GM12878 (cell line): ENCODE results near the gene ARAP2. TPM values are rescaled to one million over a fixed set of nuclear protein-coding genes. Genes with fewer than 3 reads are reported as not detected.

Experiments
- ATAC-seq: fragments of 200-7000 bp; cut with Tn5 transposase; 3 replicates; pipeline ENCODE4 v1.9.1; 2020; ENCODE audit warnings: mild to moderate bottlenecking, moderate library complexity
- BruUV-seq: library from RNA; stranded (reverse); fragments of 400-500 nt; replicated peaks from 2 replicates; lab custom pipeline; 2021; lab: Mats Ljungman, UMichigan
- CTCF ChIA-PET: fragments of 300-600 bp; sonication (Branson Sonifier 250); formaldehyde crosslinking; extraction: SDS; loops from one replicate; lab custom pipeline; 2021; ENCODE audit warnings: inconsistent platforms; lab: Yijun Ruan, JAX
- POLR2A ChIA-PET: fragments of 350-600 bp; formaldehyde crosslinking; extraction: SDS; loops from one replicate; lab custom pipeline; 2021; ENCODE audit warnings: inconsistent platforms; lab: Charles Lee
- RAD21 ChIA-PET: fragments of 300-600 bp; sonication (Branson Sonifier 250); formaldehyde crosslinking; loops from one replicate; lab custom pipeline; 2023; ENCODE audit warnings: antibody characterized with exemption; ENCODE audit not compliant: unreplicated experiment; lab: Charles Lee
- SMC1A ChIA-PET: fragments of 300-600 bp; sonication (Branson Sonifier 250); formaldehyde crosslinking; loops from one replicate; lab custom pipeline; 2023; ENCODE audit not compliant: unreplicated experiment, uncharacterized antibody; lab: Charles Lee
- DNase-seq: peaks from one replicate; pipeline ENCODE4 v3.0.0-alpha.2; 2011; ENCODE audit warnings: low read depth, low spot score
- FAIRE-seq: peaks from 3 replicates; lab custom pipeline; 2011; peaks lifted over from hg19 to GRCh38; lab: Jason Lieb, UNC
- H2AFZ ChIP-seq: 2 replicates; pipeline ENCODE4 v1.6.0; 2011; ENCODE audit warnings: low read depth, low read length, control low read depth; ENCODE audit not compliant: control insufficient read depth
- H3K27ac ChIP-seq: 2 replicates; pipeline ENCODE4 v1.5.1; 2011; ENCODE audit warnings: control low read depth; ENCODE audit not compliant: control insufficient read depth, insufficient read depth
- H3K27me3 ChIP-seq, 2 experiments: replicated peaks in 1 of 2; 2 replicates each; pipeline versions ENCODE4 v1.6.0 to v1.6.1; 2011; ENCODE audit warnings: low read length in 1 of 2; ENCODE audit not compliant: control insufficient read depth in 2 of 2, insufficient read depth in 2 of 2
- H3K36me3 ChIP-seq, 2 experiments: 2 replicates each; pipeline ENCODE4 v1.5.1; 2011; ENCODE audit warnings: low read length in 1 of 2; ENCODE audit not compliant: control insufficient read depth in 2 of 2, insufficient read depth in 2 of 2
- H3K4me1 ChIP-seq: 2 replicates; pipeline ENCODE4 v1.6.1; 2011; ENCODE audit warnings: mild to moderate bottlenecking, low read length, moderate library complexity, mixed read lengths; ENCODE audit not compliant: control insufficient read depth, insufficient read depth
- H3K4me2 ChIP-seq: 2 replicates; pipeline ENCODE4 v1.6.0; 2011; ENCODE audit warnings: control low read depth; ENCODE audit not compliant: control insufficient read depth, insufficient read depth
- H3K4me3 ChIP-seq: fragments of 200-600 bp; sonication (generic); 2 replicates; pipeline ENCODE4 v1.5.1; 2016
- H3K79me2 ChIP-seq: 2 replicates; pipeline ENCODE4 v1.6.0; 2011; ENCODE audit warnings: low read length; ENCODE audit not compliant: control insufficient read depth, insufficient read depth
- H3K9ac ChIP-seq: 2 replicates; pipeline ENCODE4 v1.8.0; 2011; ENCODE audit warnings: low read length, control low read depth, mixed read lengths; ENCODE audit not compliant: control insufficient read depth, insufficient read depth
- H3K9me3 ChIP-seq: replicated peaks from 3 replicates; pipeline ENCODE4 v1.5.1; 2011; ENCODE audit warnings: mild to moderate bottlenecking, low read length; ENCODE audit not compliant: control insufficient read depth, insufficient read depth
- H4K20me1 ChIP-seq: 2 replicates; pipeline ENCODE4 v1.6.0; 2011; ENCODE audit not compliant: control insufficient read depth, insufficient read depth
- DPF2 ChIP-seq: fragments of 450-650 bp; IDR thresholded peaks from 2 replicates; pipeline ENCODE4 v1.6.1; 2017; ENCODE audit warnings: mild to moderate bottlenecking
- FOS ChIP-seq: IDR thresholded peaks from 3 replicates; pipeline ENCODE4 v1.6.1; 2011; ENCODE audit warnings: borderline replicate concordance; ENCODE audit not compliant: insufficient read length; ENCODE audit errors: extremely low read depth
- GATAD2B ChIP-seq: fragments of 450-650 bp; conservative IDR thresholded peaks from 2 replicates; pipeline ENCODE4 v1.6.1; 2017; ENCODE audit warnings: low read depth, mild to moderate bottlenecking, moderate library complexity
- NR2F1 ChIP-seq: fragments of 450-650 bp; conservative IDR thresholded peaks from 2 replicates; pipeline ENCODE4 v1.6.1; 2017; ENCODE audit warnings: mild to moderate bottlenecking
- SMC3 ChIP-seq: IDR thresholded peaks from 2 replicates; pipeline ENCODE4 v1.6.1; 2011; ENCODE audit warnings: low read length, improper control_type of control experiment, borderline replicate concordance
- SP1 ChIP-seq: IDR thresholded peaks from one replicate; pipeline ENCODE4 v1.6.1; 2011; ENCODE audit warnings: low read depth, low read length
- SUPT20H ChIP-seq: IDR thresholded peaks from 2 replicates; pipeline ENCODE4 v1.6.1; 2011; ENCODE audit warnings: low read depth, mild to moderate bottlenecking, low read length, moderate library complexity, borderline replicate concordance; ENCODE audit not compliant: control insufficient read depth
- USF2 ChIP-seq: IDR thresholded peaks from 2 replicates; pipeline ENCODE4 v1.6.1; 2011; ENCODE audit warnings: low read depth, low read length, improper control_type of control experiment, borderline replicate concordance
- YY1 ChIP-seq: IDR thresholded peaks from 2 replicates; pipeline ENCODE4 v1.6.1; 2011; ENCODE audit warnings: low read depth, mild to moderate bottlenecking, low read length
- WGBS: methylation state at CpG from one replicate; pipeline ENCODE4 v1.1.6; 2016; ENCODE audit warnings: low lambda C conversion rate; ENCODE audit not compliant: insufficient replicate concordance, insufficient coverage; ENCODE audit errors: missing lambda C conversion rate; 5-methylcytosine and 5-hydroxymethylcytosine counted together
- in situ Hi-C: fragments of 300-500 bp; cut with MboI; formaldehyde crosslinking; loops from 9 replicates; pipeline ENCODE4 v1.14.3; 2018; ENCODE audit warnings: mixed read lengths
- intact Hi-C: fragments of 100-400 bp; cut with micrococcal nuclease; formaldehyde crosslinking; loops from one replicate; pipeline ENCODE4 v1.14.2; 2022; ENCODE audit not compliant: unreplicated experiment
- polyA plus RNA-seq, 11 experiments: library from polyadenylated mRNA; depleted of rRNA in 4 of 11; unstranded in 6 of 11; stranded (reverse) in 5 of 11; fragments of >200 nt; fragmentation: Nextera tagmentation in 4 of 11; fragmentation: Illumina TruSeq in 1 of 11; extraction: Ambion mirVana in 4 of 11; extraction: Trizol in 1 of 11; gene quantifications; 1 replicate in 1 of 11; 2 replicates in 10 of 11; pipeline versions ENCODE4 v1.2.1 to v1.2.3, GENCODE V29; 2011 to 2016; ENCODE audit warnings: inconsistent platforms in 2 of 11, missing spikeins in 2 of 11, low read depth in 1 of 11
- total RNA-seq, 4 experiments: library from RNA; depleted of rRNA in 3 of 4; stranded (reverse); fragments of >200 nt in 3 of 4; fragmentation: Illumina TruSeq in 1 of 4; extraction: Trizol in 1 of 4; gene quantifications; 2 replicates each; pipeline versions ENCODE4 v1.2.1 to v1.2.3, GENCODE V29; 2013 to 2021
- TF ChIP-seq, protein P1 (sequence below): IDR thresholded peaks from 2 replicates; pipeline ENCODE4 v1.6.1; 2012; ENCODE audit warnings: mild to moderate bottlenecking, low read depth, low read length
- TF ChIP-seq, protein P2 (sequence below): fragments of 450-650 bp; IDR thresholded peaks from 2 replicates; pipeline ENCODE4 v1.6.1; 2017; ENCODE audit warnings: antibody characterized with exemption, mild to moderate bottlenecking, moderate library complexity
- TF ChIP-seq, protein P3 (sequence below): fragments of 450-650 bp; IDR thresholded peaks from 2 replicates; pipeline ENCODE4 v1.6.1; 2017; ENCODE audit warnings: mild to moderate bottlenecking, low read depth, inconsistent platforms; ENCODE audit not compliant: poor library complexity, severe bottlenecking

Gene ARAP2
- total and polyA plus RNA-seq, 10 of the 15 experiments (the other 5 are each of a cell fraction or from before 2014, with no cell fraction given): 5.4 to 36.1 (median 12.2) TPM

DNA sequence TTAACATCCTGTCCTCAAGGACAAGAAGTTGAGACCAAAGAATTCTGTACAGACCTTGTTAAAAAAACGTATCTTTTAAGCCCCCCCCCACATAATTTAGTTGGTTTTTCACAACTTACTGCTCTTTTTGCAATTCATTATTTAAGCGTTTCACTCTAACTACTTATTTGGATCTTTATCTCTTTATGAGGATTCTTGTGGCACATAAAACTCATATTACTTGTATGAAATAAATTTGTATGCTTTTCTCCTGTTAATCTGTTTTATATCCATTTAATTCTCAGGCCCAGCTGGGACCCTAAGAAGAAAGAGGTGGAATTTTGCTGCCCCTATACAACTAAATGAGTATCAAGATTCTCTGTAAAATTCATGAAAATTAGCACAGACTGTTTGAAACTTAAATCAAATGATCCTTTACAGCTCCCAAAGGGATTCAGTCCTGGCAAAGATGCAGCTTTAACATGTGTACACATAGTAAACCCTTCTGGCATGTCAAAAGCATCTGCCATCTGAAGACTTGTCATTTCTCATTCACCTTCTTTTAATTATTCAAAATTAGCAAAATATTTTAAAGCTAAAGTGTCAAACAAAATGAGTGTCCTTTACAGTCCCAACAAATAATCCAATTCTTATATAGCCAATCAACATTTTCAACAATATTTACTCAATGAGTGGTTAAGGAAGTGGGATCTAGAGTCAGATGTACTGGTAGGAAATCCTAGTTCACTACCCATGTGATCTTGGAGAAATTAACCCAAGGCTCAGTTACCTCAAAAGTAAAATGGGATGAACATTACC lies 17.7 kb downstream of the ARAP2 start:
- in situ Hi-C loops (no loop called here), intact Hi-C loops (no loop called here)
- BruUV-seq: no TSS peak
- POLR2A ChIA-PET: interaction anchor here (1.1 to 2.0 kb wide), 2 partner anchors 14 to 16 kb away, joined by 4 to 10 read pairs; no protein-coding TSS in a partner anchor
- H2AFZ ChIP-seq: no peak overlapping the region
- DNase-seq (no peak), ATAC-seq (no peak), FAIRE-seq (no peak)
- H3K27ac ChIP-seq: no peak overlapping the region
- H3K9me3 ChIP-seq: no peaks in the 10 kb centered on the region; the same call in 2 of the 3 replicates
- no peak overlapping the region for H3K4me2 ChIP-seq
- H3K9ac ChIP-seq: no peak overlapping the region
- no peaks in the 10 kb centered on the region for H3K27me3 ChIP-seq
- CTCF ChIA-PET: interaction anchor here (1.1 to 1.6 kb wide), 2 partner anchors 10 to 13 kb away, joined by 4 to 5 read pairs; no protein-coding TSS in a partner anchor
- no peaks in the 10 kb centered on the region; a peak in 1 of 4 replicates for H3K36me3 ChIP-seq
- TF ChIP-seq NR2F1 (no peak), DPF2 (no peak), SUPT20H (no peak), YY1 (no peak), SP1 (no peak), FOS (no peak), SMC3 (no peak), GATAD2B (no peak), USF2 (no peak)
- TF ChIP-seq, protein P1, sequence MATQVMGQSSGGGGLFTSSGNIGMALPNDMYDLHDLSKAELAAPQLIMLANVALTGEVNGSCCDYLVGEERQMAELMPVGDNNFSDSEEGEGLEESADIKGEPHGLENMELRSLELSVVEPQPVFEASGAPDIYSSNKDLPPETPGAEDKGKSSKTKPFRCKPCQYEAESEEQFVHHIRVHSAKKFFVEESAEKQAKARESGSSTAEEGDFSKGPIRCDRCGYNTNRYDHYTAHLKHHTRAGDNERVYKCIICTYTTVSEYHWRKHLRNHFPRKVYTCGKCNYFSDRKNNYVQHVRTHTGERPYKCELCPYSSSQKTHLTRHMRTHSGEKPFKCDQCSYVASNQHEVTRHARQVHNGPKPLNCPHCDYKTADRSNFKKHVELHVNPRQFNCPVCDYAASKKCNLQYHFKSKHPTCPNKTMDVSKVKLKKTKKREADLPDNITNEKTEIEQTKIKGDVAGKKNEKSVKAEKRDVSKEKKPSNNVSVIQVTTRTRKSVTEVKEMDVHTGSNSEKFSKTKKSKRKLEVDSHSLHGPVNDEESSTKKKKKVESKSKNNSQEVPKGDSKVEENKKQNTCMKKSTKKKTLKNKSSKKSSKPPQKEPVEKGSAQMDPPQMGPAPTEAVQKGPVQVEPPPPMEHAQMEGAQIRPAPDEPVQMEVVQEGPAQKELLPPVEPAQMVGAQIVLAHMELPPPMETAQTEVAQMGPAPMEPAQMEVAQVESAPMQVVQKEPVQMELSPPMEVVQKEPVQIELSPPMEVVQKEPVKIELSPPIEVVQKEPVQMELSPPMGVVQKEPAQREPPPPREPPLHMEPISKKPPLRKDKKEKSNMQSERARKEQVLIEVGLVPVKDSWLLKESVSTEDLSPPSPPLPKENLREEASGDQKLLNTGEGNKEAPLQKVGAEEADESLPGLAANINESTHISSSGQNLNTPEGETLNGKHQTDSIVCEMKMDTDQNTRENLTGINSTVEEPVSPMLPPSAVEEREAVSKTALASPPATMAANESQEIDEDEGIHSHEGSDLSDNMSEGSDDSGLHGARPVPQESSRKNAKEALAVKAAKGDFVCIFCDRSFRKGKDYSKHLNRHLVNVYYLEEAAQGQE: no peak
- TF ChIP-seq, protein P2, sequence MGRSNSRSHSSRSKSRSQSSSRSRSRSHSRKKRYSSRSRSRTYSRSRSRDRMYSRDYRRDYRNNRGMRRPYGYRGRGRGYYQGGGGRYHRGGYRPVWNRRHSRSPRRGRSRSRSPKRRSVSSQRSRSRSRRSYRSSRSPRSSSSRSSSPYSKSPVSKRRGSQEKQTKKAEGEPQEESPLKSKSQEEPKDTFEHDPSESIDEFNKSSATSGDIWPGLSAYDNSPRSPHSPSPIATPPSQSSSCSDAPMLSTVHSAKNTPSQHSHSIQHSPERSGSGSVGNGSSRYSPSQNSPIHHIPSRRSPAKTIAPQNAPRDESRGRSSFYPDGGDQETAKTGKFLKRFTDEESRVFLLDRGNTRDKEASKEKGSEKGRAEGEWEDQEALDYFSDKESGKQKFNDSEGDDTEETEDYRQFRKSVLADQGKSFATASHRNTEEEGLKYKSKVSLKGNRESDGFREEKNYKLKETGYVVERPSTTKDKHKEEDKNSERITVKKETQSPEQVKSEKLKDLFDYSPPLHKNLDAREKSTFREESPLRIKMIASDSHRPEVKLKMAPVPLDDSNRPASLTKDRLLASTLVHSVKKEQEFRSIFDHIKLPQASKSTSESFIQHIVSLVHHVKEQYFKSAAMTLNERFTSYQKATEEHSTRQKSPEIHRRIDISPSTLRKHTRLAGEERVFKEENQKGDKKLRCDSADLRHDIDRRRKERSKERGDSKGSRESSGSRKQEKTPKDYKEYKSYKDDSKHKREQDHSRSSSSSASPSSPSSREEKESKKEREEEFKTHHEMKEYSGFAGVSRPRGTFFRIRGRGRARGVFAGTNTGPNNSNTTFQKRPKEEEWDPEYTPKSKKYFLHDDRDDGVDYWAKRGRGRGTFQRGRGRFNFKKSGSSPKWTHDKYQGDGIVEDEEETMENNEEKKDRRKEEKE: no peak
- TF ChIP-seq, protein P3, sequence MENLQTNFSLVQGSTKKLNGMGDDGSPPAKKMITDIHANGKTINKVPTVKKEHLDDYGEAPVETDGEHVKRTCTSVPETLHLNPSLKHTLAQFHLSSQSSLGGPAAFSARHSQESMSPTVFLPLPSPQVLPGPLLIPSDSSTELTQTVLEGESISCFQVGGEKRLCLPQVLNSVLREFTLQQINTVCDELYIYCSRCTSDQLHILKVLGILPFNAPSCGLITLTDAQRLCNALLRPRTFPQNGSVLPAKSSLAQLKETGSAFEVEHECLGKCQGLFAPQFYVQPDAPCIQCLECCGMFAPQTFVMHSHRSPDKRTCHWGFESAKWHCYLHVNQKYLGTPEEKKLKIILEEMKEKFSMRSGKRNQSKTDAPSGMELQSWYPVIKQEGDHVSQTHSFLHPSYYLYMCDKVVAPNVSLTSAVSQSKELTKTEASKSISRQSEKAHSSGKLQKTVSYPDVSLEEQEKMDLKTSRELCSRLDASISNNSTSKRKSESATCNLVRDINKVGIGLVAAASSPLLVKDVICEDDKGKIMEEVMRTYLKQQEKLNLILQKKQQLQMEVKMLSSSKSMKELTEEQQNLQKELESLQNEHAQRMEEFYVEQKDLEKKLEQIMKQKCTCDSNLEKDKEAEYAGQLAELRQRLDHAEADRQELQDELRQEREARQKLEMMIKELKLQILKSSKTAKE: no peak
- H3K4me3 ChIP-seq: no peak overlapping the region
- RAD21 ChIA-PET: interaction anchor here (0.8 to 2.5 kb wide), 3 partner anchors 14 to 25 kb away, joined by 3 to 16 read pairs (median 4); partner anchors contain the start of gene ARAP2
- H3K4me1 ChIP-seq: no peaks in the 10 kb centered on the region
- 75% methylated on average over 2 of the region's 2 CpGs for WGBS
- peaks cover 41% of the 10 kb centered on the region for H3K79me2 ChIP-seq
- no peaks in the 10 kb centered on the region for H4K20me1 ChIP-seq
- SMC1A ChIA-PET: interaction anchor here (0.6 to 2.5 kb wide), 12 partner anchors 13 to 173 kb away, joined by 3 to 16 read pairs (median 4); no protein-coding TSS in a partner anchor
